Liver (tissue), 9 donors: Measurements from ENCODE around the gene DAND5. TPM values are rescaled to one million over a fixed set of nuclear protein-coding genes. Genes with fewer than 3 reads are reported as not detected.

ENCODE experiments used
- DNase-seq: peaks from one replicate; pipeline ENCODE4 v3.0.0-alpha.2; 2017; ENCODE audit warnings: low spot score
- H3K27ac ChIP-seq, 2 donors: one replicate each; pipeline ENCODE4 v1.7.0; 2013; ENCODE audit warnings: inconsistent platforms in 2 of 2, low read length in 2 of 2, control low read depth in 1 of 2, low read depth in 1 of 2, mild to moderate bottlenecking in 1 of 2
- H3K27me3 ChIP-seq, 4 donors: one replicate each; pipeline versions ENCODE4 v1.6.1 to v1.7.0; 2013; ENCODE audit warnings: low read length in 3 of 4, inconsistent platforms in 1 of 4, mild to moderate bottlenecking in 1 of 4, moderate library complexity in 1 of 4; ENCODE audit not compliant: control insufficient read depth in 4 of 4, insufficient read depth in 4 of 4
- H3K36me3 ChIP-seq, 4 donors: one replicate each; pipeline versions ENCODE4 v1.6.1 to v1.7.0; 2013; ENCODE audit warnings: low read length in 3 of 4, mild to moderate bottlenecking in 3 of 4, low read depth in 1 of 4, moderate library complexity in 1 of 4; ENCODE audit not compliant: control insufficient read depth in 4 of 4, insufficient read depth in 3 of 4
- H3K4me1 ChIP-seq, 4 donors: one replicate each; pipeline versions ENCODE4 v1.6.1 to v1.7.0; 2013; ENCODE audit warnings: low read length in 3 of 4, mild to moderate bottlenecking in 3 of 4, moderate library complexity in 1 of 4; ENCODE audit not compliant: control insufficient read depth in 4 of 4, insufficient read depth in 4 of 4
- H3K4me3 ChIP-seq, 3 donors: one replicate each; pipeline versions ENCODE4 v1.6.1 to v1.7.0; 2013; ENCODE audit warnings: low read length in 3 of 3, control low read depth in 1 of 3, low read depth in 1 of 3, mild to moderate bottlenecking in 1 of 3
- H3K9ac ChIP-seq, 2 donors: one replicate each; pipeline ENCODE4 v1.7.0; 2013; ENCODE audit warnings: low read length in 2 of 2, mild to moderate bottlenecking in 2 of 2, moderate library complexity in 2 of 2, control low read depth in 1 of 2, low read depth in 1 of 2
- H3K9me3 ChIP-seq, 4 donors: one replicate each; pipeline versions ENCODE4 v1.6.1 to v1.7.0; 2013; ENCODE audit warnings: low read length in 3 of 4; ENCODE audit not compliant: control insufficient read depth in 4 of 4
- ATF3 ChIP-seq: IDR thresholded peaks from 2 replicates; pipeline ENCODE4 v1.6.1; 2016; ENCODE audit warnings: antibody characterized with exemption
- CTCF ChIP-seq: fragments of 150-350 bp; IDR thresholded peaks from 2 replicates; pipeline ENCODE4 v1.5.1; 2017; ENCODE audit warnings: improper control_type of control experiment, low read depth, low read length; ENCODE audit not compliant: missing input control
- EGR1 ChIP-seq, 2 donors: IDR thresholded peaks; 2 replicates each; pipeline ENCODE4 v1.6.1; 2016 to 2018; ENCODE audit warnings: antibody characterized with exemption in 2 of 2, low read depth in 2 of 2
- FOXA1 ChIP-seq: IDR thresholded peaks from 2 replicates; pipeline ENCODE4 v1.6.1; 2016; ENCODE audit warnings: antibody characterized with exemption
- FOXA2 ChIP-seq: IDR thresholded peaks from 2 replicates; pipeline ENCODE4 v1.6.1; 2016; ENCODE audit warnings: antibody characterized with exemption
- GABPA ChIP-seq, 2 donors: IDR thresholded peaks in 1 of 2; conservative IDR thresholded peaks in 1 of 2; 2 replicates each; pipeline ENCODE4 v1.6.1; 2016; ENCODE audit warnings: antibody characterized with exemption in 2 of 2, mild to moderate bottlenecking in 1 of 2, moderate library complexity in 1 of 2
- HNF4A ChIP-seq, 2 donors: conservative IDR thresholded peaks; 2 replicates each; pipeline ENCODE4 v1.6.1; 2016; ENCODE audit warnings: antibody characterized with exemption in 2 of 2, mild to moderate bottlenecking in 2 of 2
- HNF4G ChIP-seq: IDR thresholded peaks from 2 replicates; pipeline ENCODE4 v1.6.1; 2016; ENCODE audit warnings: antibody characterized with exemption
- JUND ChIP-seq, 2 donors: IDR thresholded peaks; 2 replicates each; pipeline ENCODE4 v1.6.1; 2016; ENCODE audit warnings: antibody characterized with exemption in 2 of 2
- MAX ChIP-seq: IDR thresholded peaks from 2 replicates; pipeline ENCODE4 v1.6.1; 2016; ENCODE audit warnings: antibody characterized with exemption
- NR2F2 ChIP-seq: IDR thresholded peaks from 2 replicates; pipeline ENCODE4 v1.6.1; 2016; ENCODE audit warnings: antibody characterized with exemption
- RAD21 ChIP-seq, 2 donors: IDR thresholded peaks; 2 replicates each; pipeline ENCODE4 v1.6.1; 2016; ENCODE audit warnings: antibody characterized with exemption in 2 of 2, mild to moderate bottlenecking in 2 of 2
- RXRA ChIP-seq, 2 donors: IDR thresholded peaks; 2 replicates each; pipeline ENCODE4 v1.6.1; 2017 to 2018; ENCODE audit warnings: antibody characterized with exemption in 2 of 2, mild to moderate bottlenecking in 1 of 2
- SP1 ChIP-seq: IDR thresholded peaks from 2 replicates; pipeline ENCODE4 v1.6.1; 2018; ENCODE audit warnings: antibody characterized with exemption, mild to moderate bottlenecking
- TAF1 ChIP-seq: conservative IDR thresholded peaks from 2 replicates; pipeline ENCODE4 v1.6.1; 2016; ENCODE audit warnings: antibody characterized with exemption, mild to moderate bottlenecking
- YY1 ChIP-seq: IDR thresholded peaks from 2 replicates; pipeline ENCODE4 v1.6.1; 2016; ENCODE audit warnings: antibody characterized with exemption, mild to moderate bottlenecking
- WGBS: extraction: QIAGEN DNeasy Blood & Tissue Kit; methylation state at CpG from one replicate; pipeline ENCODE4 v1.1.7; 2013; 5-methylcytosine and 5-hydroxymethylcytosine counted together
- polyA plus RNA-seq, 2 donors: library from polyadenylated mRNA; stranded (reverse) in 1 of 2; unstranded in 1 of 2; fragments of 200-250 nt in 1 of 2; fragments of >200 nt in 1 of 2; fragmentation: Nextera tagmentation in 1 of 2; extraction: Ambion mirVana in 1 of 2; gene quantifications; one replicate each; pipeline versions ENCODE4 v1.2.1 to v1.2.3, GENCODE V29; 2013 to 2015
- total RNA-seq, 2 donors: library from RNA; depleted of rRNA; stranded (reverse); fragments of >200 nt; gene quantifications; one replicate each; pipeline ENCODE4 v1.2.3, GENCODE V29; 2014
- TF ChIP-seq, protein P1 (sequence below): IDR thresholded peaks from 2 replicates; pipeline ENCODE4 v1.6.1; 2016; ENCODE audit warnings: antibody characterized with exemption, mild to moderate bottlenecking
- TF ChIP-seq, protein P2 (sequence below): IDR thresholded peaks from 2 replicates; pipeline ENCODE4 v1.6.1; 2016; ENCODE audit warnings: antibody characterized with exemption
- donor health status: healthy.
- donor health status: healthy.
- donor health status: healthy.
- donor health status: healthy.
- donor health status: healthy.

Gene DAND5
- total and polyA plus RNA-seq, 4 donors = 0.23 TPM; not detected in 3

DNA sequence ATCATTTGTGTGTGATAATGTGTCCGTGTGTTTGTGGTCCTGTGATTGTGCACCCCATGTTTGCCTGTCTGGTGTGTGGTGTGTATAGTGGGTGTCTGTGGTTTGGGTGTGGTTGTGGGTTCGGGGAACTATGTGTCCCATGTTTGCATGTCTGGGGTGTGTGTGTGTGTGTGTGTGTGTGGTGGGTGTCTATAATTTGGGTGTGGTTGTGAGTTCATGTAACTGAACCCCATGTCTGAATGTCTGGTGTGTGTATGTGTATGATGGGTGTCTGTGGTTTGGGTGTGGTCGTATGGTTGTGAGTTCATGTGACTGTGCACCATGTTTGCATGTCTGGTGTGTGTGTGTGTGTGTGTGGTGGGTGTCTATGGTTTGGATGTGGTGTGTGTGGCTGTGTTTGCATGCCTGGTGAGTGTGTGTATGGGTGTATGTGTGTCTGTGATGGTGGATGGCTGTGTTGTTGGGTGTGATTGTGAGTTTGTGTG, 14.8 kb downstream of the DAND5 start:
- H3K9ac ChIP-seq = no peak overlapping the region
- H3K9me3 ChIP-seq = no peaks in the 10 kb centered on the region
- H3K27me3 ChIP-seq = no peaks in the 10 kb centered on the region
- TF ChIP-seq TAF1 (no peak), HNF4A (conservative IDR thresholded peaks at IDR 0.05) (no peak), GABPA (IDR thresholded peaks at IDR 0.05 in 1 of 2, conservative IDR thresholded peaks at IDR 0.05 in 1 of 2) (no peak), JUND (IDR thresholded peaks at IDR 0.05) (no peak), ATF3 (no peak), FOXA1 (no peak), MAX (no peak), RAD21 (IDR thresholded peaks at IDR 0.05) (no peak), YY1 (no peak), EGR1 (IDR thresholded peaks at IDR 0.05; ENCODE audit: low read depth in 2 of 2) (no peak), NR2F2 (no peak), RXRA (IDR thresholded peaks at IDR 0.05) (no peak), CTCF (no peak), FOXA2 (no peak), SP1 (no peak), HNF4G (no peak)
- TF ChIP-seq, protein P1, sequence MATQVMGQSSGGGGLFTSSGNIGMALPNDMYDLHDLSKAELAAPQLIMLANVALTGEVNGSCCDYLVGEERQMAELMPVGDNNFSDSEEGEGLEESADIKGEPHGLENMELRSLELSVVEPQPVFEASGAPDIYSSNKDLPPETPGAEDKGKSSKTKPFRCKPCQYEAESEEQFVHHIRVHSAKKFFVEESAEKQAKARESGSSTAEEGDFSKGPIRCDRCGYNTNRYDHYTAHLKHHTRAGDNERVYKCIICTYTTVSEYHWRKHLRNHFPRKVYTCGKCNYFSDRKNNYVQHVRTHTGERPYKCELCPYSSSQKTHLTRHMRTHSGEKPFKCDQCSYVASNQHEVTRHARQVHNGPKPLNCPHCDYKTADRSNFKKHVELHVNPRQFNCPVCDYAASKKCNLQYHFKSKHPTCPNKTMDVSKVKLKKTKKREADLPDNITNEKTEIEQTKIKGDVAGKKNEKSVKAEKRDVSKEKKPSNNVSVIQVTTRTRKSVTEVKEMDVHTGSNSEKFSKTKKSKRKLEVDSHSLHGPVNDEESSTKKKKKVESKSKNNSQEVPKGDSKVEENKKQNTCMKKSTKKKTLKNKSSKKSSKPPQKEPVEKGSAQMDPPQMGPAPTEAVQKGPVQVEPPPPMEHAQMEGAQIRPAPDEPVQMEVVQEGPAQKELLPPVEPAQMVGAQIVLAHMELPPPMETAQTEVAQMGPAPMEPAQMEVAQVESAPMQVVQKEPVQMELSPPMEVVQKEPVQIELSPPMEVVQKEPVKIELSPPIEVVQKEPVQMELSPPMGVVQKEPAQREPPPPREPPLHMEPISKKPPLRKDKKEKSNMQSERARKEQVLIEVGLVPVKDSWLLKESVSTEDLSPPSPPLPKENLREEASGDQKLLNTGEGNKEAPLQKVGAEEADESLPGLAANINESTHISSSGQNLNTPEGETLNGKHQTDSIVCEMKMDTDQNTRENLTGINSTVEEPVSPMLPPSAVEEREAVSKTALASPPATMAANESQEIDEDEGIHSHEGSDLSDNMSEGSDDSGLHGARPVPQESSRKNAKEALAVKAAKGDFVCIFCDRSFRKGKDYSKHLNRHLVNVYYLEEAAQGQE = no peak
- TF ChIP-seq, protein P2, sequence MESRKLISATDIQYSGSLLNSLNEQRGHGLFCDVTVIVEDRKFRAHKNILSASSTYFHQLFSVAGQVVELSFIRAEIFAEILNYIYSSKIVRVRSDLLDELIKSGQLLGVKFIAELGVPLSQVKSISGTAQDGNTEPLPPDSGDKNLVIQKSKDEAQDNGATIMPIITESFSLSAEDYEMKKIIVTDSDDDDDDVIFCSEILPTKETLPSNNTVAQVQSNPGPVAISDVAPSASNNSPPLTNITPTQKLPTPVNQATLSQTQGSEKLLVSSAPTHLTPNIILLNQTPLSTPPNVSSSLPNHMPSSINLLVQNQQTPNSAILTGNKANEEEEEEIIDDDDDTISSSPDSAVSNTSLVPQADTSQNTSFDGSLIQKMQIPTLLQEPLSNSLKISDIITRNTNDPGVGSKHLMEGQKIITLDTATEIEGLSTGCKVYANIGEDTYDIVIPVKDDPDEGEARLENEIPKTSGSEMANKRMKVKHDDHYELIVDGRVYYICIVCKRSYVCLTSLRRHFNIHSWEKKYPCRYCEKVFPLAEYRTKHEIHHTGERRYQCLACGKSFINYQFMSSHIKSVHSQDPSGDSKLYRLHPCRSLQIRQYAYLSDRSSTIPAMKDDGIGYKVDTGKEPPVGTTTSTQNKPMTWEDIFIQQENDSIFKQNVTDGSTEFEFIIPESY = no peak
- H3K4me1 ChIP-seq = peaks cover 0 to 7% (median 2%) of the 10 kb centered on the region in 4 donors
- no peaks in the 10 kb centered on the region for H3K36me3 ChIP-seq
- no peak overlapping the region for H3K27ac ChIP-seq
- no peak for DNase-seq
- WGBS = 80% methylated on average over 3 of the region's 3 CpGs
- no peak overlapping the region for H3K4me3 ChIP-seq
